ENCODE data around the gene CANX. TPM values are rescaled to one million over a fixed set of nuclear protein-coding genes. Genes with fewer than 3 reads are reported as not detected.

CANX gene
- total and polyA plus RNA-seq, 2 of the 13 experiments (the other 11 are each of a cell fraction or from before 2014, with no cell fraction given), result 477 to 680 TPM

DNA sequence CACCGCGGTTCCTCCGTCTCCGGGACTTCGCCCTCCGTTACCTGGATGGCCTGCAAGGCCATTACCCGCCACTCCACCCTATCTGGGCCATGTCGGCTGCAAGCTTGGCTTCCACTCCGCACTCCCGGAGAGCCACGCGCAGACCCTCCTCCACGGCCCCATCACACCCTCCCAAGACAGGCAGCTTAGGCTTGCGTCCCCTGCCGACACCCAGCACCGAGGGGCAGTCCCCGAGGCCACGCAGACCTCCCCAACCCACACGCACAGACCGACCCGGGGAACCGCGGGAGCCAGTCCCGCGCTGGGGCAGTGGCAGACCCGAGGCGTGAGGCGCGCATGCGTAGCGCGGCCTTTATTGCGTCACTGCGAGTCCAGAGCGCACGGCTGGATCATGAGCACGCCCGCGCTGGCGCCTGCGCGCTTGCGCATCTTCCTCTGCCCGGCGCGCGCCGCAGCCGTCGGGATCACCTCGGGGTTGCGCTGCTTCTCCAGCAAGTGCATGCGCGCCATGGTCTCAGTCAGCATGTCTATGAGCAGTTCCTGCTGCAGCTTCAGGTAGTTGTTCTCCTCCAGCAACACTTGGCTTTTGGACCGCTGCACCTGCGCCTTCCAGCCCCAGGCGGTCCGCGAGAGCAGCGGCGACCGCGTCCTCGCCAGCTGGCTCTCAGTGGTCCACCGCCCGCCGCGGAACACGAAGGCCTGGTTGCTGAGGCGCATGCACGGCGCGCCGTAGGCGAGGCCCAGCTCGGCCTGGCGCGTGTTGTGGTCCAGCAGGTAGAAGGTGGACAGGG lies 20.3 kb upstream of the CANX start (continued):
- TF ChIP-seq ZNF7 (CRISPR knock-in tag; IDR thresholded peaks at IDR 0.05) (peak; percentile 3; the same call in 1 of the 2 replicates), REPIN1 (CRISPR knock-in tag; IDR thresholded peaks at IDR 0.05; ENCODE audit: borderline replicate concordance, low read depth) (peak; percentile 75; the same call in 1 of the 2 replicates), ZNF879 (CRISPR knock-in tag; IDR thresholded peaks at IDR 0.05) (peak; percentile 31; the same call in 1 of the 2 replicates), ZNF598 (CRISPR knock-in tag; IDR thresholded peaks at IDR 0.05; ENCODE audit: borderline replicate concordance) (peak; percentile 88; the same call in 1 of the 2 replicates), PAX8 (CRISPR knock-in tag; IDR thresholded peaks at IDR 0.05; ENCODE audit: borderline replicate concordance) (peak; percentile 96; the same call in 1 of the 2 replicates), KLF13 (CRISPR knock-in tag; IDR thresholded peaks at IDR 0.05) (no peak), MYNN (CRISPR knock-in tag; IDR thresholded peaks at IDR 0.05; ENCODE audit: low read depth) (no peak; the same call in 1 of the 2 replicates), ARNT2 (CRISPR knock-in tag; IDR thresholded peaks at IDR 0.05; ENCODE audit: low read depth) (peak; percentile 88), ZNF441 (CRISPR knock-in tag; IDR thresholded peaks at IDR 0.05; ENCODE audit: borderline replicate concordance) (0 out of 2 replicates have a peak, but pooled peaks have one; percentile 17), FOXC1 (CRISPR knock-in tag; IDR thresholded peaks at IDR 0.05; ENCODE audit: borderline replicate concordance) (peak; percentile 93)
- TF ChIP-seq, protein P1, sequence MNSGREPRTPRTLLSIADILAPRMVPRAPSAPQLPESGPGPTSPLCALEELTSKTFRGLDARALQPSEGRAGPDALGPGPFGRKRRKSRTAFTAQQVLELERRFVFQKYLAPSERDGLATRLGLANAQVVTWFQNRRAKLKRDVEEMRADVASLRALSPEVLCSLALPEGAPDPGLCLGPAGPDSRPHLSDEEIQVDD (CRISPR knock-in tag; IDR thresholded peaks at IDR 0.05; ENCODE audit: borderline replicate concordance), result peak; percentile 90
- TF ChIP-seq, protein P2, sequence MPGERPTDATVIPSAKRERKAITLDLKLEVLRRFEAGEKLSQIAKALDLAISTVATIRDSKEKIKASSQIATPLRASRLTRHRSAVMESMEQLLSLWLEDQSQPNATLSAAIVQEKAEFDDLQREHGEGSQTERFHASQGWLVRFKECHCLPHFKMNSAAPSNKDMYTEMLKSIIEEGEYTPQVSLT (CRISPR knock-in tag; IDR thresholded peaks at IDR 0.05; ENCODE audit: borderline replicate concordance, low read depth), result no peak; the same call in 1 of the 2 replicates
- TF ChIP-seq, protein P3, sequence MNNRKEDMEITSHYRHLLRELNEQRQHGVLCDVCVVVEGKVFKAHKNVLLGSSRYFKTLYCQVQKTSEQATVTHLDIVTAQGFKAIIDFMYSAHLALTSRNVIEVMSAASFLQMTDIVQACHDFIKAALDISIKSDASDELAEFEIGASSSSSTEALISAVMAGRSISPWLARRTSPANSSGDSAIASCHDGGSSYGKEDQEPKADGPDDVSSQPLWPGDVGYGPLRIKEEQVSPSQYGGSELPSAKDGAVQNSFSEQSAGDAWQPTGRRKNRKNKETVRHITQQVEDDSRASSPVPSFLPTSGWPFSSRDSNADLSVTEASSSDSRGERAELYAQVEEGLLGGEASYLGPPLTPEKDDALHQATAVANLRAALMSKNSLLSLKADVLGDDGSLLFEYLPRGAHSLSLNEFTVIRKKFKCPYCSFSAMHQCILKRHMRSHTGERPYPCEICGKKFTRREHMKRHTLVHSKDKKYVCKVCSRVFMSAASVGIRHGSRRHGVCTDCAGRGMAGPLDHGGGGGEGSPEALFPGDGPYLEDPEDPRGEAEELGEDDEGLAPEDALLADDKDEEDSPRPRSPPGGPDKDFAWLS (CRISPR knock-in tag; IDR thresholded peaks at IDR 0.05; ENCODE audit: borderline replicate concordance), result no peak
- TF ChIP-seq, protein P4, sequence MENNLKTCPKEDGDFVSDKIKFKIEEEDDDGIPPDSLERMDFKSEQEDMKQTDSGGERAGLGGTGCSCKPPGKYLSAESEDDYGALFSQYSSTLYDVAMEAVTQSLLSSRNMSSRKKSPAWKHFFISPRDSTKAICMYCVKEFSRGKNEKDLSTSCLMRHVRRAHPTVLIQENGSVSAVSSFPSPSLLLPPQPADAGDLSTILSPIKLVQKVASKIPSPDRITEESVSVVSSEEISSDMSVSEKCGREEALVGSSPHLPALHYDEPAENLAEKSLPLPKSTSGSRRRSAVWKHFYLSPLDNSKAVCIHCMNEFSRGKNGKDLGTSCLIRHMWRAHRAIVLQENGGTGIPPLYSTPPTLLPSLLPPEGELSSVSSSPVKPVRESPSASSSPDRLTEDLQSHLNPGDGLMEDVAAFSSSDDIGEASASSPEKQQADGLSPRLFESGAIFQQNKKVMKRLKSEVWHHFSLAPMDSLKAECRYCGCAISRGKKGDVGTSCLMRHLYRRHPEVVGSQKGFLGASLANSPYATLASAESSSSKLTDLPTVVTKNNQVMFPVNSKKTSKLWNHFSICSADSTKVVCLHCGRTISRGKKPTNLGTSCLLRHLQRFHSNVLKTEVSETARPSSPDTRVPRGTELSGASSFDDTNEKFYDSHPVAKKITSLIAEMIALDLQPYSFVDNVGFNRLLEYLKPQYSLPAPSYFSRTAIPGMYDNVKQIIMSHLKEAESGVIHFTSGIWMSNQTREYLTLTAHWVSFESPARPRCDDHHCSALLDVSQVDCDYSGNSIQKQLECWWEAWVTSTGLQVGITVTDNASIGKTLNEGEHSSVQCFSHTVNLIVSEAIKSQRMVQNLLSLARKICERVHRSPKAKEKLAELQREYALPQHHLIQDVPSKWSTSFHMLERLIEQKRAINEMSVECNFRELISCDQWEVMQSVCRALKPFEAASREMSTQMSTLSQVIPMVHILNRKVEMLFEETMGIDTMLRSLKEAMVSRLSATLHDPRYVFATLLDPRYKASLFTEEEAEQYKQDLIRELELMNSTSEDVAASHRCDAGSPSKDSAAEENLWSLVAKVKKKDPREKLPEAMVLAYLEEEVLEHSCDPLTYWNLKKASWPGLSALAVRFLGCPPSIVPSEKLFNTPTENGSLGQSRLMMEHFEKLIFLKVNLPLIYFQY (CRISPR knock-in tag; IDR thresholded peaks at IDR 0.05; ENCODE audit: borderline replicate concordance), result peak; percentile 88
- TF ChIP-seq, protein P5, sequence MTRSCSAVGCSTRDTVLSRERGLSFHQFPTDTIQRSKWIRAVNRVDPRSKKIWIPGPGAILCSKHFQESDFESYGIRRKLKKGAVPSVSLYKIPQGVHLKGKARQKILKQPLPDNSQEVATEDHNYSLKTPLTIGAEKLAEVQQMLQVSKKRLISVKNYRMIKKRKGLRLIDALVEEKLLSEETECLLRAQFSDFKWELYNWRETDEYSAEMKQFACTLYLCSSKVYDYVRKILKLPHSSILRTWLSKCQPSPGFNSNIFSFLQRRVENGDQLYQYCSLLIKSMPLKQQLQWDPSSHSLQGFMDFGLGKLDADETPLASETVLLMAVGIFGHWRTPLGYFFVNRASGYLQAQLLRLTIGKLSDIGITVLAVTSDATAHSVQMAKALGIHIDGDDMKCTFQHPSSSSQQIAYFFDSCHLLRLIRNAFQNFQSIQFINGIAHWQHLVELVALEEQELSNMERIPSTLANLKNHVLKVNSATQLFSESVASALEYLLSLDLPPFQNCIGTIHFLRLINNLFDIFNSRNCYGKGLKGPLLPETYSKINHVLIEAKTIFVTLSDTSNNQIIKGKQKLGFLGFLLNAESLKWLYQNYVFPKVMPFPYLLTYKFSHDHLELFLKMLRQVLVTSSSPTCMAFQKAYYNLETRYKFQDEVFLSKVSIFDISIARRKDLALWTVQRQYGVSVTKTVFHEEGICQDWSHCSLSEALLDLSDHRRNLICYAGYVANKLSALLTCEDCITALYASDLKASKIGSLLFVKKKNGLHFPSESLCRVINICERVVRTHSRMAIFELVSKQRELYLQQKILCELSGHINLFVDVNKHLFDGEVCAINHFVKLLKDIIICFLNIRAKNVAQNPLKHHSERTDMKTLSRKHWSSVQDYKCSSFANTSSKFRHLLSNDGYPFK (CRISPR knock-in tag; IDR thresholded peaks at IDR 0.05; ENCODE audit: borderline replicate concordance), result peak; percentile 70; the same call in 1 of the 2 replicates
- TF ChIP-seq, protein P6, sequence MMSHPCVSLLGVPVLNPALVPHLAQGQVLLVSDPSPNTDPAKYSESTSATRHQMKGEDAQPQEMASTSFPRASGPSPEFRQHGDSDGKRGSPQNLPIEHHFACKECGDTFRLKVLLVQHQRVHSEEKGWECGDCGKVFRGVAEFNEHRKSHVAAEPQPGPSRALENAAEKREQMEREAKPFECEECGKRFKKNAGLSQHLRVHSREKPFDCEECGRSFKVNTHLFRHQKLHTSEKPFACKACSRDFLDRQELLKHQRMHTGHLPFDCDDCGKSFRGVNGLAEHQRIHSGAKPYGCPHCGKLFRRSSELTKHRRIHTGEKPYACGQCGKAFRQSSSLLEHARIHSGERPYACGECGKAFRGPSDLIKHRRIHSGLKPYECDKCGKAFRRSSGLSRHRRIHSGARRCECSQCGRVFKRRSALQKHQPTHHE (CRISPR knock-in tag; IDR thresholded peaks at IDR 0.05; ENCODE audit: borderline replicate concordance), result peak; percentile 92

Measured in HepG2 (cell line).